Mesenchymal stem cell (in vitro differentiated cells and primary cell): ENCODE results near the gene CSF1R.
A peak's percentile ranks its signal among the peaks of the same experiment; 100 is the strongest.

Experiments used
- DNase-seq: peaks from one replicate; pipeline ENCODE4 v3.0.0-alpha.2; 2013
- H2AFZ ChIP-seq: one replicate; pipeline ENCODE4 v1.6.1; 2013; ENCODE audit warnings: low read depth, mild to moderate bottlenecking, control low read depth, inconsistent platforms, low read length, moderate library complexity
- H2AK5ac ChIP-seq: 2 replicates; pipeline ENCODE4 v1.6.1; 2013; ENCODE audit warnings: low read length, moderate library complexity, mild to moderate bottlenecking, inconsistent platforms; ENCODE audit not compliant: severe bottlenecking
- H2BK120ac ChIP-seq: one replicate; pipeline ENCODE4 v1.6.1; 2013; ENCODE audit warnings: low read depth, mild to moderate bottlenecking, inconsistent platforms, low read length, moderate library complexity
- H2BK12ac ChIP-seq, 2 experiments: one replicate each; pipeline ENCODE4 v1.6.1; 2013; ENCODE audit warnings: inconsistent platforms in 2 of 2, low read length in 2 of 2, mild to moderate bottlenecking in 2 of 2, moderate library complexity in 2 of 2, control low read depth in 1 of 2
- H2BK15ac ChIP-seq: one replicate; pipeline ENCODE4 v1.6.1; 2013; ENCODE audit warnings: mild to moderate bottlenecking, low read depth, inconsistent platforms; ENCODE audit not compliant: poor library complexity, severe bottlenecking
- H2BK5ac ChIP-seq: 2 replicates; pipeline ENCODE4 v1.6.1; 2013; ENCODE audit warnings: low read depth, mild to moderate bottlenecking, low read length, control low read depth, inconsistent platforms; ENCODE audit not compliant: poor library complexity, severe bottlenecking
- H3K14ac ChIP-seq, 2 experiments: one replicate each; pipeline ENCODE4 v1.6.1; 2013; ENCODE audit warnings: inconsistent platforms in 2 of 2, low read length in 2 of 2, control low read depth in 1 of 2, mild to moderate bottlenecking in 1 of 2, moderate library complexity in 1 of 2
- H3K18ac ChIP-seq, 2 experiments: one replicate each; pipeline ENCODE4 v1.6.1; 2013; ENCODE audit warnings: inconsistent platforms in 2 of 2, low read length in 2 of 2, control low read depth in 1 of 2, low read depth in 1 of 2, mild to moderate bottlenecking in 1 of 2
- H3K23ac ChIP-seq, 2 experiments: one replicate each; pipeline ENCODE4 v1.6.1; 2013; ENCODE audit warnings: inconsistent platforms in 2 of 2, low read length in 2 of 2, mild to moderate bottlenecking in 2 of 2, moderate library complexity in 2 of 2, control low read depth in 1 of 2
- H3K27ac ChIP-seq: 2 replicates; pipeline ENCODE4 v1.5.1; 2013; ENCODE audit warnings: mild to moderate bottlenecking, moderate library complexity, low read length, control low read depth, inconsistent platforms; ENCODE audit not compliant: poor library complexity, severe bottlenecking
- H3K27me3 ChIP-seq, 2 experiments: 2 replicates each; pipeline versions ENCODE4 v1.6.1 to v1.7.0; 2013; ENCODE audit warnings: low read length in 2 of 2, mild to moderate bottlenecking in 2 of 2, moderate library complexity in 2 of 2, control low read depth in 1 of 2, inconsistent platforms in 1 of 2; ENCODE audit not compliant: control insufficient read depth in 1 of 2, insufficient read depth in 1 of 2
- H3K36me3 ChIP-seq, 2 experiments: 2 replicates each; pipeline versions ENCODE4 v1.6.1 to v1.7.0; 2013; ENCODE audit warnings: low read length in 2 of 2, control low read depth in 1 of 2, inconsistent platforms in 1 of 2, low read depth in 1 of 2, mild to moderate bottlenecking in 1 of 2; ENCODE audit not compliant: insufficient read depth in 2 of 2, control insufficient read depth in 1 of 2
- H3K4ac ChIP-seq, 2 experiments: one replicate each; pipeline ENCODE4 v1.6.1; 2013; ENCODE audit warnings: inconsistent platforms in 2 of 2, low read length in 2 of 2, mild to moderate bottlenecking in 2 of 2, moderate library complexity in 2 of 2, control low read depth in 1 of 2, low read depth in 1 of 2
- H3K4me1 ChIP-seq: 2 replicates; pipeline ENCODE4 v1.6.1; 2013; ENCODE audit warnings: low read depth, low read length, control low read depth; ENCODE audit not compliant: control insufficient read depth, insufficient read depth
- H3K4me2 ChIP-seq: 2 replicates; pipeline ENCODE4 v1.6.1; 2013; ENCODE audit warnings: low read length, mild to moderate bottlenecking, inconsistent platforms; ENCODE audit not compliant: poor library complexity, severe bottlenecking
- H3K4me3 ChIP-seq, 2 experiments: 2 replicates each; pipeline versions ENCODE4 v1.5.1 to v1.7.0; 2013; ENCODE audit warnings: low read length in 2 of 2, mild to moderate bottlenecking in 2 of 2, control low read depth in 1 of 2, low read depth in 1 of 2; ENCODE audit not compliant: insufficient read depth in 1 of 2
- H3K79me1 ChIP-seq: replicated peaks from 2 replicates; pipeline ENCODE4 v1.6.1; 2013; ENCODE audit warnings: mild to moderate bottlenecking, control low read depth, low read length, inconsistent platforms; ENCODE audit not compliant: poor library complexity, severe bottlenecking
- H3K9ac ChIP-seq: 2 replicates; pipeline ENCODE4 v1.7.0; 2013; ENCODE audit warnings: mild to moderate bottlenecking, low read length, moderate library complexity
- H3K9me3 ChIP-seq: 2 replicates; pipeline ENCODE4 v1.7.0; 2013; ENCODE audit warnings: mild to moderate bottlenecking, low read length; ENCODE audit not compliant: control insufficient read depth
- H4K8ac ChIP-seq: one replicate; pipeline ENCODE4 v1.6.1; 2013; ENCODE audit warnings: inconsistent platforms, mild to moderate bottlenecking, low read length, moderate library complexity
- H4K91ac ChIP-seq: one replicate; pipeline ENCODE4 v1.6.1; 2013; ENCODE audit warnings: mild to moderate bottlenecking, low read length, inconsistent platforms
- WGBS: methylation state at CpG from one replicate; pipeline ENCODE4 v1.1.7; 2013; ENCODE audit warnings: mixed read lengths; 5-methylcytosine and 5-hydroxymethylcytosine counted together

The CSF1R gene

DNA sequence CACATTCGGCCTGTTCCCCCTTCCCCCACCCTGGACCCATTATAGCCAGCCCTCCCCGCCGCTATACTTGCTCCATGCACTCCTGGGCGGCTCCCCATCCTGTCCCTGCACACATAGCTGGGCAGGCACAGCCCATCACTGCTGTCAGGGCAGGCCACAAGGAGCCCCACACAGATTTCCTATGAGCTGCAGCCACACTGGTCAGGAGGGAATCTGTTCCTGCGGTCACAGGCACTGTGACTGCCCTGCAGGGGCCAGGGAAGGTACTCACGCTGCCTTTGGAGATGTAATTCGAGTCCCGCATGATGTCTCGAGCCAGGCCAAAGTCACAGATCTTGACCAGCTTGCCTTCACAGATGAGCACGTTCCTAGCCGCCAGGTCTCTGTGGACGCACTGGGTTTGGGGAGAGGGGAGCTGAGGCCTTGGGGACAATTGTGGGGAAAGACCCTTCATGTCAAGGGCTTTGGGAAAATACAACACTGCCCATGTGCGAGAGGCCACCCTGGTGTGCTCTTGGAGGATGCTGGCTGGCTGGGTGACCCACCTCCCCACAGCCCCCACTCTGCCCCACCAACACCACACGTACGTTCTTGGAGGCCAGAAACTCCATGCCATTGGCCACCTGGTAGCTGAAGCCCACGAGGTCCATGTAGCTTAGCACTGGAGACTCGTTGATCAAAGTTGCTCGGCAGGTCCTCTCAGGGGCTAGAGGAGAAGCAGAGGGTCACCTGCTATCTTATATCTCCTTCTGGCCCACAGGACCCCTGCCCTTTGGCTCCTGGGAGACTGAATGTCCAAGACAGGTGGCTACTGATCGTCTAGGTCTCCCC, 34.5 kb upstream of the CSF1R start:
- no peak overlapping the region for H2AFZ ChIP-seq
- H2BK120ac ChIP-seq: no peak overlapping the region
- no peak overlapping the region for H3K27ac ChIP-seq
- no peaks in the 10 kb centered on the region for H3K9me3 ChIP-seq
- 91% methylated on average over 19 of the region's 19 CpGs for WGBS
- no peak overlapping the region for H3K23ac ChIP-seq
- no peak overlapping the region for H2BK5ac ChIP-seq
- no peak overlapping the region for H3K18ac ChIP-seq
- peaks cover 93 to 97% of the 10 kb centered on the region in 2 experiments for H3K36me3 ChIP-seq
- H4K8ac ChIP-seq: no peak overlapping the region
- H2BK12ac ChIP-seq: no peak overlapping the region
- H2AK5ac ChIP-seq: no peak overlapping the region
- no peak overlapping the region for H2BK15ac ChIP-seq
- no peak for DNase-seq
- H3K9ac ChIP-seq: no peak overlapping the region
- H3K4me1 ChIP-seq: peaks cover 4% of the 10 kb centered on the region
- H3K4ac ChIP-seq: no peak overlapping the region
- no peaks in the 10 kb centered on the region for H3K27me3 ChIP-seq
- H3K79me1 ChIP-seq: peaks cover 5% of the 10 kb centered on the region
- no peak overlapping the region for H3K4me3 ChIP-seq
- no peak overlapping the region for H3K4me2 ChIP-seq
- H3K14ac ChIP-seq: no peak overlapping the region
- no peak overlapping the region for H4K91ac ChIP-seq

DNA sequence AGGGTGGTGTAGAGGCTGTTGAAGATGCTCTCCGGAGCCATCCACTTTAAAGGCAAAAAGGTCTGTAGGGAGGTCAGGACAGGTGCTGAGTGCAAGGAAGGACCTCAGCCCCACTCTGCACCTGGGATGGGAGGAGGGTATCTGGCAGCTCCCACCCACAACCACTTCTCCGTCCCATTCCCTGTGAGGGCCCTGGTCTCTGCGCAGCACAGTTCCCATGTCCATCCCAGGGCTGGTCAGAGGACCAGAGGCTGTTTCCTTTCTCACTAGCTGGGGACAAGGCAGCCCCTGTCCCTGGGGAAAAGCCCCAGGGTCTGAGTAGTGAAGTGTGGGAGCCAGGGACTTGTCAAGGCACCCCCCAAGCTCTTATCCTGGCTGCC, 33.7 kb upstream of the CSF1R start:
- H3K27ac ChIP-seq: no peak overlapping the region
- H2AK5ac ChIP-seq: no peak overlapping the region
- no peak overlapping the region for H3K4me3 ChIP-seq
- H4K91ac ChIP-seq: no peak overlapping the region
- peaks cover 4% of the 10 kb centered on the region for H3K4me1 ChIP-seq
- H2BK12ac ChIP-seq: no peak overlapping the region
- no peak overlapping the region for H3K9ac ChIP-seq
- H3K18ac ChIP-seq: no peak overlapping the region
- no peak overlapping the region for H3K14ac ChIP-seq
- H4K8ac ChIP-seq: no peak overlapping the region
- H2BK15ac ChIP-seq: no peak overlapping the region
- H3K27me3 ChIP-seq: no peaks in the 10 kb centered on the region
- no peak overlapping the region for H3K4ac ChIP-seq
- DNase-seq: no peak
- H2AFZ ChIP-seq: no peak overlapping the region
- H2BK5ac ChIP-seq: no peak overlapping the region
- no peaks in the 10 kb centered on the region for H3K9me3 ChIP-seq
- H3K23ac ChIP-seq: no peak overlapping the region
- no peak overlapping the region for H2BK120ac ChIP-seq
- H3K36me3 ChIP-seq: peaks cover 93 to 97% of the 10 kb centered on the region in 2 experiments
- H3K79me1 ChIP-seq: peaks cover 5% of the 10 kb centered on the region
- 100% methylated on average over 3 of the region's 3 CpGs for WGBS
- no peak overlapping the region for H3K4me2 ChIP-seq

GRCh38 chr5:150119421-150120061, 33.2 kb upstream of the CSF1R start:
- H3K9me3 ChIP-seq: no peaks in the 10 kb centered on the region
- no peak overlapping the region for H2AFZ ChIP-seq
- H2BK5ac ChIP-seq: no peak overlapping the region
- H2AK5ac ChIP-seq: no peak overlapping the region
- H3K79me1 ChIP-seq: peaks cover 5% of the 10 kb centered on the region
- no peak overlapping the region for H3K9ac ChIP-seq
- no peak overlapping the region for H3K18ac ChIP-seq
- H2BK120ac ChIP-seq: no peak overlapping the region
- peaks cover 93 to 98% of the 10 kb centered on the region in 2 experiments for H3K36me3 ChIP-seq
- 95% methylated on average over 10 of the region's 10 CpGs for WGBS
- no peaks in the 10 kb centered on the region for H3K27me3 ChIP-seq
- H3K4me3 ChIP-seq: no peak overlapping the region
- H4K8ac ChIP-seq: no peak overlapping the region
- H3K23ac ChIP-seq: no peak overlapping the region
- no peak overlapping the region for H3K4me2 ChIP-seq
- no peak overlapping the region for H3K4ac ChIP-seq
- no peak overlapping the region for H4K91ac ChIP-seq
- no peak overlapping the region for H3K27ac ChIP-seq
- H3K4me1 ChIP-seq: peaks cover 4% of the 10 kb centered on the region
- DNase-seq: no peak
- no peak overlapping the region for H2BK12ac ChIP-seq
- H2BK15ac ChIP-seq: no peak overlapping the region
- no peak overlapping the region for H3K14ac ChIP-seq

DNA sequence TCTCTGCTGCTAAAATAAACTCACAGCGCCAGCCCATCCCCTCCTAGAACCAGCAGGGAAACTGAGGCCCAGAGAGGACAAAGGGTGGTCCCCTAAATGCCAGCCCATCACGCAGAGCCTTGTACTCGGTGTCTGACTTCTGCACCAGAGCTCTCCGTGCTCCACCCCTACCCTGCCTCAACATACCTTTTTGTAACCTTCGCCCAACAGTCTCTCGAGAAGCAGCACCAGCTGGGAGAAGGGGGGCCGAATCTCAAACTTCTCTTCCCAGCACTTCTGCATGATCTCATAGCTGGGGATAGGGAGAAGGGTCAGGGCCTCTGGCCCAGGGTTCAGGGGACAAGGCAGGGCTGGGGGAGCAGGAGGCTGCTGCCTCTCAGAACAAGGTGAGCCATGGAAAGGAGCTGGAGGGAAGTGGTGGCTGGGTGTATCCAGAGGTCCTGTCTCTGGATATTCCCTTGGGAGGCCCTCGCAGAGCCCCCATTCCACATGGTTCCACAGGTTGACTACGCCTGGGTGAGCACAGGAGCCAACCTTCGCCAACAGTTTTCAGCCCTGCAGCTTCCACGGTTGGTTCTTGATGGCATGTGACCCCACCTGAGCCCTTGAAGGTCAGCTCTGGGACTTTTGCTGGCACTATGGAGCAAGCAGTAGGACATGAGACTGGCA, 32.3 kb upstream of the CSF1R start:
- H2AK5ac ChIP-seq: no peak overlapping the region
- H3K4me1 ChIP-seq: peaks cover 4% of the 10 kb centered on the region
- H3K9ac ChIP-seq: peak overlapping the region; percentile 7
- 91% methylated on average over 8 of the region's 11 CpGs for WGBS
- no peak overlapping the region for H3K27ac ChIP-seq
- H3K36me3 ChIP-seq: peaks cover 93 to 98% of the 10 kb centered on the region in 2 experiments
- no peak overlapping the region for H2AFZ ChIP-seq
- no peak overlapping the region for H3K4me3 ChIP-seq
- H2BK12ac ChIP-seq: no peak overlapping the region
- no peak for DNase-seq
- H4K8ac ChIP-seq: no peak overlapping the region
- H2BK120ac ChIP-seq: no peak overlapping the region
- H3K4ac ChIP-seq: no peak overlapping the region
- no peak overlapping the region for H2BK5ac ChIP-seq
- H2BK15ac ChIP-seq: no peak overlapping the region
- H3K9me3 ChIP-seq: no peaks in the 10 kb centered on the region
- H3K23ac ChIP-seq: no peak overlapping the region
- H3K4me2 ChIP-seq: no peak overlapping the region
- no peak overlapping the region for H3K14ac ChIP-seq
- H4K91ac ChIP-seq: no peak overlapping the region
- H3K18ac ChIP-seq: no peak overlapping the region
- peaks cover 5% of the 10 kb centered on the region for H3K79me1 ChIP-seq
- no peaks in the 10 kb centered on the region for H3K27me3 ChIP-seq
